NCI-H1417 treated with DMSO at 0.1 percent for 48 hours (cell line): ENCODE data around the gene FOXP2.
"Not testable (repeated sequence)": the region's sequence is repeated elsewhere in the genome, so short reads cannot be mapped to it uniquely, and the experiment has no call there.

Experiments used
- DNase-seq: peaks from one replicate; lab custom pipeline; 2025; lab: John Stamatoyannopoulos, UW

FOXP2 gene

DNA sequence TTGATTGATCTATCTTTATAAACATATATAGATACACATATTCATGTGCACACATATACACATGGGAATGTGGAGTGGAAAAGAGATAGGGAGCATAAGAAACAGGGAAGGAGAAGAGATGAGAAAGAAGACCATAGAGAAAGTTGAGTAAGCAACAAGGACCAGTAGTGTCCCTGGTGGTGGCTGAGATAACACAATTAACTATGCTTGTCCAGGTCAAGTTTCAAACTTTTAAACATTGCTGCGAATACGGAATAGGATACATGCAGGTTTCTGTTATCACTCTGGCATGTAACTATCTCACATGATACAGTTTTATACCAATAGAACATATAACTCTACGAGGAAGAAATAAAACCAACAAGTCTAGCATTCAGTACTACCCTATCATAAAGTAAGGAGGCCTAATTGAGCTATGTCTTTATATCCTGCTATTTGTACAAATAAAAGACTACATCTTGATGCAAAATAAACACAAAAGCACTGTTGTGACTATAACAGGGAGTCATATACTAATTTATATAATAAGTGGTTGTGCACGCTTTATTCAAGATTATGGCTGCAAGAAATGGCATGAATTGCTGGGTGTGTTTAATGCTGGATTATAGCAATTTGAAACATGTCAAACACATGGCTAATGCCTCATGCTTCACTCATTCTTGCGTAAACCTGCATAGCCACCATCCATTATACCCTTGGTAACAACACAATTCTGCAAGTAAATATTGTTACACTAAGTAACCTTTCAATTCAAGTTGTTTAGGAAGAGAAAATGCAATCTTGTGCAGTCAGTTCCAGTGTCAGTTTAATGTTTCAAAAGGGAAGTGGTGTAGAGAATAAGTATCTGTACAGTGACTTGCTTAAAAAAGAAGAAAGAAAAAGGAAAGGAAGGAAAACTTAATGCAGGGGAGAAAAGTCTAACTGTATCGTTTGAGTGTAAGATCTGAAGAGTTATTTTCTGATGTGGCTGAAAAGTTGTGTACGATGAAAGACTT lies 8.2 kb downstream of the FOXP2 start:
- DNase-seq, result peak; percentile 66

DNA sequence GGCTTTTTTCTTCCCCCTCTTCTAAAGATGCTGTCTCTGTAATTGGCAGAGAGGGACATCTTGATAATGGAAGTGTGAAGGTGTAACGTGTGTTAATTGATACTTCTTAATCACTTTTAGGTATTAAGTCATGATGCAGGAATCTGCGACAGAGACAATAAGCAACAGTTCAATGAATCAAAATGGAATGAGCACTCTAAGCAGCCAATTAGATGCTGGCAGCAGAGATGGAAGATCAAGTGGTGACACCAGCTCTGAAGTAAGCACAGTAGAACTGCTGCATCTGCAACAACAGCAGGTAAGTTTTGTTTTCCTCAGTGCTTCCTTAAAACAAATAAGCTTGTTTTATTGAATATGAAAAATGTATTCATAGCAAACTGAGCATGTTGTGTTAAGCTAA lies 11.8 kb downstream of the FOXP2 start:
- DNase-seq, result no peak

DNA sequence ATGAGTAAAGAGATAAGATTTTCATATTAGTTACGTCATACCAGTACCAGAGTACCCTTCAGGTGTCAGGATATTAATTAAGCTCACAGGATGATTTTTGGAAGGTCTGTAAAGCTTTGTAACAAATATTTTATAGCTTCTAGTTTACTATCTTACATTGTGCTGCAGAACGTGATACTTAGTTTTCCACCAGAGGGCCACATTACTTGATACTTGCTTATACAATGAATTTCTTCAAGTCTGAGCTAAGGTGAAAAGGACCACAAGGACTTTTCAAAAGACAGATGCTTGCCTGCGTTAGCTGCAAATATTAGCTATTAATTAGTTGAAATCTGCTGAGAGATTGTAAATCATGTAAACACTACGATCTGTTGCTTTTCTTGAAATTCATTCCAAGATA lies 12.2 kb downstream of the FOXP2 start:
- DNase-seq, result no peak

DNA sequence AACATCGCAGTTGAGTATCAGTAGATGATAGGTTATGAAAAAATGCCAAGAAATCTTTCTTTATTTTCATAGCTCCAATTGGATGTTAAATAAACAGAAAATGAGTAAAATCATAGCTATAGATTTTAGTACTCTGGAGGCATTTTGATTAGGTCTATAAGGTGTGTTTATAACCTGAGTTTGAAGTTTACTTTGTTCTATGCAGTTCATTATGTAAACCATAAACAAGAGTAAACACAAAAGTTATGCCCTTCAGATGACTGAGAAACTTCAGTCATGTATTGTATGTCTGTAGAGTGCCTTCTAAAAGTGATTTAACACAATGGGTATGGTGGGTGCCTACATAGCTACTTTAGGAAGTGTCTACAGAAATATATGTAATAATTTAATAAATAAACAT lies 13.6 kb downstream of the FOXP2 start:
- no peak for DNase-seq

DNA sequence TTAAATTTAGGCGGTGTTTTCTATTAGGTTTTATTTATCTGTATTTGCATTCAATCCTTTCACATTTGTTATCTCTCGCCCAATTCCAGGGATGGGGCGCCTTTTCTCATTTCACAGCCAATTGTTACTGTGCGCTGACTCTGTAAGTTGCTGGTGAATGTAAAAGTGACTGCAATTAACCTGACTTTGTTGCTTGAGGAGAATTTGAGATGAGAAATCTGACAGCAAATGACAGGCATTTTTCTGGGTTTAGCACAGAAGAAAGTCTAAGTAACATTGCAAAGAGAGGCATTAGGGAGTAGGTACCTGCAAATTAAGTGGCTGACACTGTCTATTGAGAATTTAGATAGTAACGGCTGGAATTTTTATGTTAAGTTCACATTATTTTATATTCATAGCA lies 16.6 kb downstream of the FOXP2 start:
- DNase-seq, result no peak

DNA sequence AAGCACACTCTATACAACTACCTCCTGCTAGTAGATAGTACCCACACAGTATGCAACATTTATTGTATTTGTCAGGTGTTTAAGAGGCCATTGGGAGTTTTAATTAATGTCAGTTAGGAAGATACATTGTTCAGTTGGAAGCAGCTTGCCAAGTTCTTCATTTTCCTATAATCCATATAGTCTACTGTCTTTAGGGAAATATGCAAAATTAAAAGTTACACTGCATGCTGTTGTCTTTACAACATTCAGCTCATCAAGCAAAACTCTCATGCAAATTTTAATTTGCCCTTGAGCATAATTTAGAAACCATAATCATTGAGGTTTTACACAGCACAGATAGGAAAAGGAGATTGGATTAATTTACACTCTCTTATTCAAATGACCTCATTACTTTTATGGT lies 17.4 kb downstream of the FOXP2 start:
- no peak for DNase-seq

DNA sequence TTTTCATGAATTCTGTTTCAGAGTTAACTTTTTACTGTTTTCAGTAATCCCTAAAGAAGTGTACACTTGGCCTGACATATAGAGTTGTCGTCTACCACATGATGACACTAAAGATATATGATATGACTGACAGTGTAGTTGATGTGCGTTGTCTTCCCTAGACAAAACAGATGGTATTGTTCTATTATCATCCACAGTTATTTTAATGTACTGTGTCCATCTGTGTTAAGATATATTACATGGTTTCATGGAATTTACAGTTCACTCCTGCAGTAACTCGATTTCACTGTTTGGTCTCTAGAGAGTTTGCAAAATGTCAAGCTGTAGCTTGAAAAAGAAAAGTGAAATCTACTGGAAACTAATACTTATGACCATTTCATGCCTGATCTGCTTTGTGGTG lies 18.1 kb downstream of the FOXP2 start:
- no peak for DNase-seq

DNA sequence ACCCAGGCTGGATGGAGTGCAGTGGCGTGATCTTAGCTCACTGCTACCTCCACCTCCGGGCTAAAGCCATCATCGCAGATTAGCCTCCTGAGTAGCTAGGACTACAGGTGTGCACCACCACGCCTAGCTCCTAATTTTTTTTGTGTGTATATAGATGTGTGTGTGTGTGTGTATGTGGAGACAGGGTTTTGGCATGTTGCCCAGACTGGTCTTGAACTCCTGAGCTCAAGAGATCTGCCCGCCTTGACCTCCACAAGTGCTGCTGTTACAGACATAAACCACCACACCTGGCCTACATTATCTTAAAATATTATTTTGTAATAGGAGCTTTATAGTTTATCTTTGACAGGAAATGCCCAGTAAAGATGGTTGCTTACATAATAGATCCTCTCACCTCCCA lies 25.0 kb downstream of the FOXP2 start:
- no peak for DNase-seq

DNA sequence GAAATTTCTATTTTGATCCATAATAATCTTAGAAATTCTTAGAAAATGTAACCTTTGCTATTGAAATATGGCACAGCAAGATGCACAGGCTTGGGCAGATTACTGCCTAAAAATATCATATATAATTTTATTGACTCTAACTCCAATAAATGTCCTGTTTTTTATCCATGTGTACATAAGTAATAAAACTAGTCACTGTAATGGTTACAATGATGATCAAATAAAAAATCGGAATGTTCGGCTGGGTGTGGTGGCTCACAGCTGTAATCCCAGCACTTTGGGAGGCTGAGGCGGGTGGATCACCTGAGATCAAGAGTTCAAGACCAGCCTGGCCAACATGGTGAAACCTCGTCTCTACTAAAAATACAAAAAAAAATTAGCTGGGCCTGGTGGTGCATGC lies 26.3 kb downstream of the FOXP2 start:
- DNase-seq, result not testable (repeated sequence)

DNA sequence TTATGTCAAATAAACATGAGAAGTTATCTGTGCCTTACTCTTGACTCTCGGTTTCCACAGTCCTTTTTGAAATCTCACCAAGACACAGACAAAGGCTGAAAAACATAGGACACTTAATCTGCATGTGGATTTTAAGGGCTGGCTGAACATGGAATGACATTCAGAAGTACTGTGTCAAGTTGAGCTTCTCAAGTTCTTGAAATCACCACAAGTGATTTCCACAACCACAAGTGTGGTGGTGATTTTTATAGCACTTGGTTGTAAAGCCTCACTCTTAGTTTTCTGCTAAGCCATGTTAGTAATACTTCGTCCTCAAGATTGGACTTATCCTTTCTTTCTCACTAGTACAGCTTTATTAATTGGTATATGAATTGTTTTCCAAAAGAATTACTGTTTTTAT lies 29.6 kb downstream of the FOXP2 start:
- DNase-seq, result no peak

DNA sequence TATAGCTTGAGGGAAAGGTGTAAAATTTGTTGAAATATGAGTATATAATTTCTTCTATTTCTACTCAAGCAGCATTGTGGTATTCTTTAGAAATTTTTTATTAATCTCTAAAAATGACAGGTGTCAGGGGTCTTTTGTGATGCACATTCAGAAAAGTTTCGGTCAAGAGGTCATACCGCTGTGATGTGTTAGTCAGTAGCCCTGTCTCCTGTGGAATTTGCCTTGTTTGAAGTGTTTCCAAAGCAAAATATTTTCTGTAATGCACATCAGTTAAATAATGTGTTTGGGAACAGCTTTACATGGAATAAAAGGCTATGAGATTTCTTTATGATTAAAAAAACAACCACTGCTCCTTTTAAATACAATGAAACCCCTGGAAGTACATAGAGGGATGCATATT lies 35.8 kb downstream of the FOXP2 start:
- no peak for DNase-seq

DNA sequence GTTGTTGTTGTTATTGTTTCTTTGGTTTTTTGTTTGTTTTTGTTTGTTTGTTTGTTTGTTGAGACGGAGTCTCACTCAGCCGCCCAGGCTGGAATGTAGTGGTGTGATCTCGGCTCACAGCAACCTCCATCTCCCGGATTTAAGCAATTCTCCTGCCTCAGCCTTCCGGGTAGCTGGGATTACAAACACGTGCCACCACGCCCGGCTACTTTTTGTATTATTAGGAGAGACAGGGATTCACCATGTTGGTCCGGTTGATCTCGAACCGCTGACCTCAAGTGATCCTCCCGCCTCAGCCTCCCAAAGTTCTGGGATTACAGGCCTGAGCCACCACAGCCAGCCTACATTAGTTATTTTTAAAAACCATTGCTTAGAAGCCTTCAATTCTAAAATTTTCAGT lies 45.0 kb downstream of the FOXP2 start:
- DNase-seq, result no peak

DNA sequence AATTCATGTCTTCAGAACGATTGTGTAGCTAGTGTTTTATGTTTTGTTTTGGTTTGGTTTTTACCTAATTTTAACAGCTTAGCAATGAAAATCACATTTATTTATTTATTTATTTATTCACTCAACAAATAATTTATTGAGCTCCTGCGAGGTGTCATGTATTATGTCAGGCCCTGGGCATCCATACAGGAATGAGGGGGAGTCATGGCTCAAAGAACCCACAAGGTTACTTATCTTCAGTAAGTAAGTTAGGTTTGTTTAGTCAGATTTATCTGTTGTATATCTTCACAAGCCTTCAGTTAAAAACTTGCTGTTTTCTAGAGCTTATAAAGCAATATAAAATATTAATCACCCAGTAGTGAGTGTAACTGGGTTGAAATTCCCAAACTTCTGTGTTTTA lies 45.4 kb downstream of the FOXP2 start:
- DNase-seq, result no peak

DNA sequence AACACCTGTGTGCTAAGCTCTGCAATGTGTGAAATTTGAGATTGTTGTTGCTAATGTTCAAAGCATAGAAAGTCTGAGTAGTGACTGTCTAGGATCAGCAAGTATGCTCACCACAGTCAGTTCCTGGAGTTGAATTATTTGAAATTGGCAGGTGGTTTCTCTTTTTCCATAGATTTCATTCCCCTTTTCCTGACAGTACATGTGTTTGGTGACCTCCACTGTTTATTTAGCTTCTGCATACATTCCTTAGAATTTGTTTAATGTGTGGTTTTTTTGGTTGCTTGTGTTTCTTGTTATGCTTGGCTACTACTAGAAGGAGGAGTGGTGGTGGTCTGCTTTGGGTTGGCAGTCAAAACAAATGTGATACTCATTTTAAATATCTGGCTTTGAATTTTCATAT lies 52.3 kb downstream of the FOXP2 start:
- DNase-seq, result no peak

DNA sequence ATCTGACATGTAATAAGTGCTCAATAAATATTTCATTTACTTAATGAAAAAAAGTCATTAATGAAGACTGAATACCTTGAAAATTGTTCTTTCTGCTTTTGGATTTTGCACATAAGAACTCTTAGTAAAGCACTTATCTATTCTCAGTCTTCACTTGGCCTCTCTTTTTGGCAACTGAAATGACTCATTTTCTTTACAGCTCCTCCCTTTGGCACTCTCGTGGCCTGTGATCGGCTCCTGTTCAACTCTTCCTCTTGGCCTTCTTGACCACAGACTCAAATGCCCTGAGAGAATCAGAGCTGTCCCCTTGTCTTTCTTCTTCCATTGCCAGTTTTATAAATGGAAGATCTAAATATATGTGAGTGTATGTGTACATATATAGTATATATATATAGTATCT lies 54.2 kb downstream of the FOXP2 start:
- no peak for DNase-seq

DNA sequence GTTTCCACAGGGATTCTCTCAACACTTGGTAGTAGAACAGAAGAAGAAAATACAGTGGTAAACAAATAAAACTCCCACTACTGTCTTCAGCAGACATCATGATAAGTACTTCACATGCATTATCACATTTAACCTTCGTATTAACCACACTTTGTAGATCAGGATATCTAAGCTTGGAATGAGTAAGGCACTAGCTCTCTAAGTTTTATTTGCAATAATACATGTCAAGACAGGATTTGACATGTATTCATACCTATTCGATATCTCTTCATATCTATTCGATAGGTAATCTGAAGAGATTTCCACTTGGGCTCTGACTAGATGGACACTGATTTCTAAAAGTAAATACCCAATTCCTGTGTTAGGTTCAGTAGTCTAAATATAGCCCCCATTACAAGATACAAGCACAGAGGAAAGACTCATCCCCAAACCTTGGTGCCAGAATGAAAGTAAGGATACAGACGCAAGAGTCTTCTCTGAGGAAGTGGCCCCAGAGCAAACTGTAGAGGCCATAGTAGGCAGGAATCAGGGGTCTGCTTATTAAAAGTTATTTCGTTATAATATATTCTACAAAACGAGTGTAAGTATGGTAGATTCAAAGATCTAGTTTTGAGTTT lies 58.4 kb downstream of the FOXP2 start:
- no peak for DNase-seq

DNA sequence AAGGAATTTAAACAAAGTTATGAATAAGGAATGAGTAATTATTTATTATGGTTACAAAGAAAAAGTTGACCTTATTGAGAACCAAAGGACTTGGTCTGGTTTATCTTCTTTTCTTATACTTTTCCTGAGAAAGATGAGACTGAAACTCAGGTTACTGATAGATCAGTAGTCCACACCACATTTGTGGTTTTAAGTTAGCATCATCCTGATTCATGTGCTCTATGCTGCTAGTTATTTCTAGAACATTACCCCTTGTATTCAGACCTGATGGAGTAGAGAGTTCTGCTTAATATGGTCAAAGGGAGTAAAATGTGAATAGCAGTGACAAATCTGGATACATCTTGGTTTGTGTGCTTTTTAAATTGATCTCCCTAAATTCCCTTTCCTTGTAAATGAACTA lies 63.8 kb downstream of the FOXP2 start:
- DNase-seq, result no peak

DNA sequence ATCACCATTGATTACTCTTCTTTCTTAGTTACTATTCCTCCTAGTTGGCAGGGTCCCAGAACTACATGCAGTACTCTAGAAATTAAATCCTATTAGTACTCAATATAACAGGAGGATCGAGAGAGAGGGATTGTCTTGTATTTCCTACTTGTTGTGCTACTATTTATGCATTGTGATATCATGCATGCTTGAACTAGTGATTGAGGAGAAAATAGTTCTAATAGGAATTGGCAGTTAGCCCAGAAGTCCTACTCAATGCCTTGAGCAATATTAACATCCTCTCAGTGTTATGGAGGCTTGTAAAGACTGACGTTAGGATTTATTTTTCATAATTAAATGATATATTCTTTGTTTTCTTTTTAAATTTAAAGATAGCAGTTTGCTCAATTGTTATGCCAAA lies 67.4 kb downstream of the FOXP2 start:
- DNase-seq, result peak; percentile 31

DNA sequence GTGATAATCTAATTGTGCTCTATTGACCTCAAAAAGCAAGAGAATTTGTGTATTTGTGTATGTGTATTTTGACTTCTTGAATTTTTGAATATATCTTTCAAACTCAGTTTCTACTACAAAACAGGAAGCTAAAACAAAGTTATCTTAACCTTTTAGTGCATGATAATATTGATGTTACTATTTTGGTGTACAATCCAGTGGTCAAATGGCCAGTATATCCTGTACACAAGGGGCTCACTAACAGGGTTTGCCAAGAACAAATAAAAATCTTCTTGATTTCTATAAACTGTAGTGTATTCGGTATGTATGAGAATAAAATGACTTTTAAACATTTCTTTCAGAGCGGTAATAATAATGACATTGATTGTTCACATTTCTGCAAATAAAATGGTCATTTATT lies 69.6 kb downstream of the FOXP2 start:
- no peak for DNase-seq

DNA sequence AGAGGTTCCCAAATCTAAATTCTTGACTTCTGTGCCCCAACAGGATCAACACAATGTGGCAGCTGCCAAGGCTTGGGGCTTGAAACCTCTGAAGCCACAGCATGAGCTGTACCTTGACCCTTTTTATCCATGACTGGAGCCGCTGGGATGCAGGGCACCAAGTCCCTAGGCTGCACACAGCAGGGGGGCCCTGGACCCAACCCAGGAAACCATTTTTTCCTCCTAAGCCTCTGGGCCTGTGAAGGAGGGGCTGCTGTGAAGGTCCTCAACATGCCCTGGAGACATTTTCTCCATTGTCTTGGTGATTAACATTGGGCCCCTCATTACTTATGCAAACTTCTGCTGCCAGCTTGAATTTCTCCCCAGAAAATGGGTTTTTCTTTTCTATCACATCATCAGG lies 72.6 kb downstream of the FOXP2 start:
- DNase-seq, result no peak

DNA sequence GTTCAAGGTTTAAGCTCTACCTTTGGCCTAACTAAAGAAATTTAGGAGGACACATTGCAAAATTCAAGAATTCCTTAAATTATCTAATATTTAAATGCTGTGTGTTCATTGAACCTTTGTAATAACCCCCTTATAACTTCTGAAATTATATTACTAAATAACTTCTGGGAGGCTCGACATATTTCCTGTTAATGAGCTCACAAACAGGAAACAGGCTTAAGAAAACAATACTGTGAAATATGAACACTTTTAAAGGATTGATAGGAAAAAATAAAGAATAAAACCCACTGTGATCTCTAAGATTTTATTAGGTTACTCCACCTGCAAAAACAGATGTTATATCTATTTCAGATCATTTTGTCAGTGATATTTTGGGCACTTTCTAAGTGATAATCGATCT lies 74.1 kb downstream of the FOXP2 start:
- DNase-seq, result no peak

DNA sequence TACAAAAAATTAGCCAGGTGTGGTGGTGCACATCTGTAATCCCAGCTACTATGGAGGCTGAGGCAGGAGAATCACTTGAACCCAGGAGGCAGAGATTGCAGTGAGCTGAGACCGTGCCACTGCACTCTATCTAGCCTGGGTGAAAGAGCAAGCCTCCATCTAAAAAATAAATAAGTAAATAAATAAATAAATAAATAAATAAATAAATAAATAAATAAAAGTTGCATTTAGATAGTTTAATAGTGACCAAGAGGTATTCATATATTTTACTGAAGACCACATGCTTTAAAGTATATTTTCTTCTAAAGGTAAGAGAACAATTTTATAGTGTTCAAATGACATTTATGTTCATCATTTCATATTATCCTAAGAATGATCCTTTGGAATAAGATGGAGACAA lies 82.9 kb downstream of the FOXP2 start:
- DNase-seq, result not testable (repeated sequence)

DNA sequence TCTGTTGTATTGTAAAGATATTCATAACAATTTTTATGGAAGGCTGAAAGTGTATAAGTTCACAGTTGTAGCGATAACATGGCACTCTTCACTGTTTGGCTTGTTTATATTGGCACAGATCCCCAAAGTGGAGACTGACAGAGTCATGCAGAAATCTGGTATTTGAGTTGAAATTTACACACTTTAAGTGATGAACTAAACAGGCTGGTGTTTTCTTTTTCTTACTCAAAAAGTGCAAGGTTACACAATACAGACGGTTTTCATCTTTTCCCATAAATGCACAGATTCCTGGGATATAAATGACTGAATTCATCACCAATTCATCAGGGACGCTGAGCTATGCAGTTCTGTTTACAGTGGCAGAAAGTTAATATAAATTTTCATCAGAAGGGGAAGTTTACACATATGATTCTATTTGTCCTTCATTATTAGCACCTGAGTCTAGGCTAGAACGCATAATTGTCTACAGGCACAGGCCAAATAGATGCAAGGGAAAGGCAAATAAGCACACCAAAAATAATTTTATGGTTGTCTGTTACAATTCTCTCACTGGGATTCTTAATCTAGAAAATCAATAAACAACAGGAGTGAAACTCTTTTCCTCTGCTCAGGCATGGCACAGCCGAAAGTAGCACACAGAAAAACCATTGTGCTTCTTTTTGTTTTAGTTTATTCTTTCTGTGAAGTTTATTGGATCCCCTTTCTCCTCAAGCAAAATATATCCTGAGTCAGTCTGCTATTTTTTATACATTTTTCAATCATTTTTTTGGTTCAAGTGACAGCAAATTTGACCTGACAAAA lies 88.0 kb downstream of the FOXP2 start:
- no peak for DNase-seq
